ENCODE data around the gene MKNK1. TPM values are rescaled to one million over a fixed set of nuclear protein-coding genes. Genes with fewer than 3 reads are reported as not detected.
A peak's percentile ranks its signal among the peaks of the same experiment; 100 is the strongest.
"Not testable (repeated sequence)": the region's sequence is repeated elsewhere in the genome, so short reads cannot be mapped to it uniquely, and the experiment has no call there.

MKNK1 gene
- total RNA-seq, result 22.6 and 25.3 TPM in 2 replicates

DNA sequence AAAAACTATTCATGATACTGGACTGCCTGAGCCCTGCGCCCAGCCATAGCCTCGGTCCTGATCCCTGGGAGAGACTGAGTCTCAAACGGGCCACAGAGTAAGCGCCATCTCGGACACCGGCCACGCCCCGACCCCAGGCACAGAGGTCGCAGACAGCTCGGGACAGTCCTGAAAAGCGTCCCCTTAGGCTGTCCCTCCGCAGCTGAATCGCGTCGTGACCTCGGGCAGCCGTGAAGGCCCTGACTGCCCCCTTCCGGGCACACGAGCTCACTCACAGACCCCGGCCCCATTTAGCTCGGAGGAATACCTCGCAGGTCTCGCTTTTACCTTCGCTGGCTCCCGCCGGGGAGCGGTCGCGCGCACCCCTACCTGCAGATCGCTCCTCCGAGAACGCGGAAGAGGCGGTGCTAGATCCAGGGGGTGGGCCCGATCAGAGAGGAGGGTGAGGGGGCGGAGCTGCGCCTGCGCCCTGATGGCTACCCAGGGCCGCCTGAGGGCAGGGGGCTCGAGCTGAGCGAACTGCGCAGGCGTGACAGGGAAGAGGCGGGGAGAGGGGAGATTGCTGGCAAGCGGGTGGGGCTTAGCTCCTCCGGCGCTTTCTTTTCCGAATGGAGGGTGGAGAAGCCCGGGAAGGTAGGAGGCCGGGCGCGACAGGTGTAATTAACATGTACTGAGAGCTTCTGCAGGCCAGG lies at the start of gene MKNK1:
Gene MKNK1 (minus strand): TSS at position 411 of the 692 bp plus-strand sequence. CDS start 20,941 bp downstream, outside the sequence.
- TF ChIP-seq, protein P1, sequence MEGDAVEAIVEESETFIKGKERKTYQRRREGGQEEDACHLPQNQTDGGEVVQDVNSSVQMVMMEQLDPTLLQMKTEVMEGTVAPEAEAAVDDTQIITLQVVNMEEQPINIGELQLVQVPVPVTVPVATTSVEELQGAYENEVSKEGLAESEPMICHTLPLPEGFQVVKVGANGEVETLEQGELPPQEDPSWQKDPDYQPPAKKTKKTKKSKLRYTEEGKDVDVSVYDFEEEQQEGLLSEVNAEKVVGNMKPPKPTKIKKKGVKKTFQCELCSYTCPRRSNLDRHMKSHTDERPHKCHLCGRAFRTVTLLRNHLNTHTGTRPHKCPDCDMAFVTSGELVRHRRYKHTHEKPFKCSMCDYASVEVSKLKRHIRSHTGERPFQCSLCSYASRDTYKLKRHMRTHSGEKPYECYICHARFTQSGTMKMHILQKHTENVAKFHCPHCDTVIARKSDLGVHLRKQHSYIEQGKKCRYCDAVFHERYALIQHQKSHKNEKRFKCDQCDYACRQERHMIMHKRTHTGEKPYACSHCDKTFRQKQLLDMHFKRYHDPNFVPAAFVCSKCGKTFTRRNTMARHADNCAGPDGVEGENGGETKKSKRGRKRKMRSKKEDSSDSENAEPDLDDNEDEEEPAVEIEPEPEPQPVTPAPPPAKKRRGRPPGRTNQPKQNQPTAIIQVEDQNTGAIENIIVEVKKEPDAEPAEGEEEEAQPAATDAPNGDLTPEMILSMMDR (IDR thresholded peaks at IDR 0.05; ENCODE audit: insufficient read depth, low read length, poor library complexity, severe bottlenecking), result peak; percentile 23
- peak; percentile 61 for DNase-seq (ENCODE audit: low read depth)
- peak within 1 kb of the TSS; percentile 99 for H3K4me3 ChIP-seq (ENCODE audit: low read depth, low read length)
- no peaks in the 10 kb centered on the region for H3K36me3 ChIP-seq (ENCODE audit: control insufficient read depth, insufficient read depth, low read length)
- H3K27me3 ChIP-seq (ENCODE audit: control insufficient read depth, insufficient read depth, low read length), result no peaks in the 10 kb centered on the region

DNA sequence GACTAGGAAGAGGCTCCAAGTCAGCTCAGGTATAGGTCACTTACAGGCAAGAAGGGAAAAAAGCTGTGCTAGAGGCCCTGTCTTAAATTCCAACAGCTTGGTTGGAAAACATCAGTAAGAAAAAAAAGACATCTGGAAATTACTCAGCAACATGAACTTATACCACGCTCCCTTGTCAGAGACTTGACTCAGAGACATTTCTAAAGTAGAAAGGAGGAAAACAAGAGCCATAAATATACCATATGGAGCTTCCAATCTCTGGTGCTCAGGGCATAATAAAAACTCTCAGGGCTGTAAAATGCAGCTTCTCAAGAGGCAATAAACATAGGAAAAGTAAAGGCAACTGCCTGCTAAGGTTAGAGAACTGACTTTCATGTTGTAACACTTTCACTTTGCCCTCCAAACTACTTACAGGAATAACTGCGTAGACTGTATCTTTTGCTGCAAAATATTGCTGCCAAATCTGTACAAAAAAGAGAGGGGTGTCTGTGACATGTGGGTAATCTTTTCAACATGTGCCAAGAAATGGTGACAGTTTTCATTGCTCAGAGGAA lies 49.4 kb upstream of the MKNK1 start:
- TF ChIP-seq, protein P1 (IDR thresholded peaks at IDR 0.05; ENCODE audit: insufficient read depth, low read length, poor library complexity, severe bottlenecking), result no peak
- Histone ChIP-seq H3K36me3 (ENCODE audit: control insufficient read depth, insufficient read depth, low read length) (no peaks in the 10 kb centered on the region), H3K27me3 (ENCODE audit: control insufficient read depth, insufficient read depth, low read length) (no peaks in the 10 kb centered on the region), H3K4me3 (ENCODE audit: low read depth, low read length) (no peak overlapping the region)
- no peak for DNase-seq (ENCODE audit: low read depth)

DNA sequence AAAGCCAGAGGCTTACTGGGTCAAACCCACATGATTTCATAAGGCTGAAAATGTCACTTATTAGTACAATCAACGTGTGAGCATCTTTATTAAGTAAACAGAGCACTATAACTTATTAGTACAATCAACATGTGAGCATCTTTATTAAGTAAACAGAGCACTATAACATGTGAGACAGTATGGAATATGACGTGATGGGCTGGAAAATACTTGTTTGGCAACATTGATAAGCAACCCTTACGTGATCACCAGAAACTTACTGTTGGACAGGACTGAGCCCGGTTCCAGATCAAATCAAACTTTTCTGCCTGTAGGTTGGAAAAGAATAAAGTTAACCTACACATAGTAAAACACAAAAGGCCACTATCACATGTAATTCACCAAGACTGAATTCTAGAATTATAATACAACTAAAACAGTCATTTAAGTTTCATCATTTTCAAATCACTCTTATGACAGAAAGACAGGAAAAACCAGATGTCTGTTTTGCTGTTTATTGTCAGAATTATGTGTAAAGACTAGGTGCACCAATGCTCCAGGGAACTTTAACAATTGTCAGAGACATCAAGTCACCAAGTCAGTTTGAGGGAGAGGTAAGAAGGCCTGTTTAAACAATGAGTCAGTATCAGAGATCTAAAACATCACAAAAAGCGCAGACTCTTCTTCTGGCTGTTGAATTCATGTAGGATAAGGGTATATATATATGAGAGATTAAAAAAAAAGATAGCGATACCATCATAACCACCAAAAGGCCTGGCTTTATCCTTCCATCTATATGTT lies 48.4 kb upstream of the MKNK1 start:
- Histone ChIP-seq H3K36me3 (ENCODE audit: control insufficient read depth, insufficient read depth, low read length) (no peaks in the 10 kb centered on the region), H3K27me3 (ENCODE audit: control insufficient read depth, insufficient read depth, low read length) (no peaks in the 10 kb centered on the region), H3K4me3 (ENCODE audit: low read depth, low read length) (no peak overlapping the region)
- DNase-seq (ENCODE audit: low read depth), result no peak
- TF ChIP-seq, protein P1 (IDR thresholded peaks at IDR 0.05; ENCODE audit: insufficient read depth, low read length, poor library complexity, severe bottlenecking), result no peak

DNA sequence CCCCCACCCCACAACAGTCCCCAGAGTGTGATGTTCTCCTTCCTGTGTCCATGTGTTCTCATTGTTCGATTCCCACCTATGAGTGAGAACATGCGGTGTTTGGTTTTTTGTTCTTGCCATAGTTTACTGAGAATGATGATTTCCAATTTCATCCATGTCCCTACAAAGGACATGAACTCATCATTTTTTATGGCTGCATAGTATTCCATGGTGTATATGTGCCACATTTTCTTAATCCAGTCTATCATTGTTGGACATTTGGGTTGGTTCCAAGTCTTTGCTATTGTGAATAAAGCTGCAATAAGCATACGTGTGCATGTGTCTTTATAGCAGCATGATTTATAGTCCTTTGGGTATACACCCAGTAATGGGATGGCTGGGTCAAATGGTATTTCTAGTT lies 47.1 kb upstream of the MKNK1 start:
- not testable (repeated sequence) for DNase-seq (ENCODE audit: low read depth); H3K36me3 ChIP-seq (ENCODE audit: control insufficient read depth, insufficient read depth, low read length); H3K4me3 ChIP-seq (ENCODE audit: low read depth, low read length); H3K27me3 ChIP-seq (ENCODE audit: control insufficient read depth, insufficient read depth, low read length)

DNA sequence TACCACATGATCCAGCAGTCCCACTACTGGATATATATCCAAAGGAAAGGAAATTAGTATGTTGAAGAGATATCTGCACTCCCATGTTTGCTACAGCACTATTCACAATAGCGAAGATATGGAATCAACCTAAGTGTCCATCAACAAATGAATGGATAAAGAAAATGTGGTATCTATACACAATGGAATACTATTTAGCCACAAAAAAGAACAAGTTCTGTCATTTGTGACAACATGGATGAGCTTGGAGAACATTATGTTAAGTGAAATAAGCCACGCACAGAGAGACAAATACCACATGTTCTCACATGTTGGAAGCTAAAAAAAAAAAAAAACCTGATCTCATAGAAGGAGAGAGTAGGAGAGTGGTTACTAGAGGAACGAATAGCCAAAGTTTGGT lies 46.4 kb upstream of the MKNK1 start:
- Histone ChIP-seq H3K36me3 (ENCODE audit: control insufficient read depth, insufficient read depth, low read length) (no peaks in the 10 kb centered on the region), H3K4me3 (ENCODE audit: low read depth, low read length) (no peak overlapping the region), H3K27me3 (ENCODE audit: control insufficient read depth, insufficient read depth, low read length) (no peaks in the 10 kb centered on the region)
- DNase-seq (ENCODE audit: low read depth), result no peak
- TF ChIP-seq, protein P1 (IDR thresholded peaks at IDR 0.05; ENCODE audit: insufficient read depth, low read length, poor library complexity, severe bottlenecking), result no peak

DNA sequence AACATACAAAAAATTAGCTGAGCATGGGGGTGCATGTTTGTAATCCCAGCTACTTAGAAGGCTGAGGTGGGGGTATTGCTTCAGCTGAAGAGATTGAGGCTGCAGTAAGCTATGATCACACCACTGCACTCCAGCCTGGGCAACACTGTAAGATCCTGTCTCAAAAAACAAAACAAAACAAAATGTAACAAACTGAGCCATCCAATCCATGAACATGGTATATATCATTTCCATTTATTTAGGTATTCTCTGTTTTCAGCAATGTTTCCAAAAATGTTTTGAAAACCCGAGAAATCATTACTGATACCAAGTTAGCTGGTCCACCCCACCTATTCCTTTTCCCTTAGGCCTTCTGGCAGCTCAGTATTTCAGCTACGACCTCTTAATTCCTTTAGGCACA lies 45.7 kb upstream of the MKNK1 start:
- no peaks in the 10 kb centered on the region for H3K36me3 ChIP-seq (ENCODE audit: control insufficient read depth, insufficient read depth, low read length)
- no peak overlapping the region for H3K4me3 ChIP-seq (ENCODE audit: low read depth, low read length)
- DNase-seq (ENCODE audit: low read depth), result no peak
- no peaks in the 10 kb centered on the region for H3K27me3 ChIP-seq (ENCODE audit: control insufficient read depth, insufficient read depth, low read length)
- TF ChIP-seq, protein P1 (IDR thresholded peaks at IDR 0.05; ENCODE audit: insufficient read depth, low read length, poor library complexity, severe bottlenecking), result no peak
